Loucy (cell line): Measurements from ENCODE around the gene SCARB1.

ENCODE experiments used
- H2AFZ ChIP-seq: fragments of 200-600 bp; sonication (generic); 2 replicates; pipeline ENCODE4 v1.6.0; 2016; ENCODE audit warnings: antibody characterized with exemption, mild to moderate bottlenecking, low read length, moderate library complexity
- H3F3A ChIP-seq: fragments of 200-600 bp; 2 replicates; pipeline ENCODE4 v1.6.0; 2016; ENCODE audit warnings: antibody characterized with exemption, low read depth, mild to moderate bottlenecking
- H3K27me3 ChIP-seq: fragments of 200-600 bp; sonication (generic); 2 replicates; pipeline ENCODE4 v1.6.1; 2014; ENCODE audit warnings: low read length, mild to moderate bottlenecking; ENCODE audit not compliant: insufficient read depth, poor library complexity, severe bottlenecking
- H3K36me3 ChIP-seq: fragments of 200-600 bp; sonication (generic); 2 replicates; pipeline ENCODE4 v1.6.1; 2016; ENCODE audit warnings: low read length; ENCODE audit not compliant: insufficient read depth
- H3K4me1 ChIP-seq: fragments of 200-600 bp; sonication (generic); 2 replicates; pipeline ENCODE4 v1.5.1; 2014; ENCODE audit warnings: low read length, mild to moderate bottlenecking; ENCODE audit not compliant: insufficient read depth, poor library complexity, severe bottlenecking
- H3K4me2 ChIP-seq: fragments of 200-600 bp; sonication (generic); 2 replicates; pipeline ENCODE4 v1.6.0; 2014; ENCODE audit warnings: antibody characterized with exemption, low read length, low read depth, mild to moderate bottlenecking; ENCODE audit not compliant: poor library complexity, severe bottlenecking
- H3K4me3 ChIP-seq: fragments of 200-600 bp; sonication (generic); 2 replicates; pipeline ENCODE4 v1.5.1; 2014; ENCODE audit warnings: low read length, mild to moderate bottlenecking, mixed read lengths; ENCODE audit not compliant: poor library complexity, severe bottlenecking
- H3K79me2 ChIP-seq: fragments of 200-600 bp; sonication (generic); 2 replicates; pipeline ENCODE4 v1.6.1; 2014; ENCODE audit warnings: low read length; ENCODE audit not compliant: insufficient read depth
- H3K9ac ChIP-seq: fragments of 200-600 bp; sonication (generic); 2 replicates; pipeline ENCODE4 v1.6.0; 2014; ENCODE audit warnings: mild to moderate bottlenecking, low read depth, low read length, moderate library complexity; ENCODE audit not compliant: poor library complexity, severe bottlenecking
- H3K9me2 ChIP-seq: fragments of 200-600 bp; sonication (generic); replicated peaks from 2 replicates; pipeline ENCODE4 v1.6.1; 2016; ENCODE audit warnings: low read depth, low read length, mixed read lengths
- H3K9me3 ChIP-seq: fragments of 200-600 bp; sonication (generic); 2 replicates; pipeline ENCODE4 v1.6.1; 2014; ENCODE audit warnings: mild to moderate bottlenecking, antibody characterized with exemption, low read length, low read depth; ENCODE audit not compliant: insufficient read depth
- H4K20me1 ChIP-seq: fragments of 200-600 bp; sonication (generic); 2 replicates; pipeline ENCODE4 v1.6.0; 2014; ENCODE audit warnings: antibody characterized with exemption, low read length, mild to moderate bottlenecking; ENCODE audit not compliant: insufficient read depth, poor library complexity, severe bottlenecking
- EZH2phosphoT487 ChIP-seq: fragments of 200-600 bp; IDR thresholded peaks from 2 replicates; pipeline ENCODE4 v1.6.1; 2018; ENCODE audit warnings: antibody characterized with exemption, mild to moderate bottlenecking, moderate library complexity, borderline replicate concordance
- TF ChIP-seq, protein P1 (sequence below): fragments of 200-600 bp; sonication (generic); conservative IDR thresholded peaks from 2 replicates; pipeline ENCODE4 v1.5.1; 2014; ENCODE audit warnings: mild to moderate bottlenecking, antibody characterized with exemption, low read length

The SCARB1 gene

DNA sequence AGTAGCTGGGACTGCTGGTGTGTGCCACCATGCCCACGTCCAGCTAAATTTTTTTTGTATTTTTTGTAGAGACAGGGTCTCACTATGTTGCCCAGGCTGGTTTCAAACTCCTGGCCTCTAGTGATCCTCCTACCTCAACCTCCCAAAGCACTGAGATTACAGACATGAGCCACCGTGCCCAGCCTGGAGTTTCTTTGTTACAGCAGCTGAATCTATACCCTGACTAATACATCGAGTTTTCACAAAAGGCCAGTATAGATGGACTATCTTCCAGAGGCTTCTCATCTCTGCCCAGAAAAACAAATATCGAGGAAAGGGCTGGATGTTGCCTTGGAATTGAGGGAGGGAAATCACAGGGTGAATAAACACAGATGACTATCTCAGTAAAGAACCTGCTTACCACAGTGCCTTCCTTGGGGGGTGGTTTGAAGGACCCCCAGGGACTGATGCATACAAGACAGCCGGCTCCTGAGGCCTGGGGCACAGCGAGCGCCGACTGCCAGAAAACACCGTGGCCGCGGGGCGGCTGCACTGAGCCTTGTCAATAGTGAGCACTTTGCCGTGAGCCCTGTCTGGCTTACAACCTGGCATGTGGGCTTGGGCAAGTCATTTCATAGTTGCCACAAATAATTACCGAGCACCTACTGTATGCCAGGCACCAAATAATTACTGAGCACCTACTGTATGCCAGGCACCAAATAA, 111.9 kb downstream of the SCARB1 start:
- H3K9me2 ChIP-seq: no peaks in the 10 kb centered on the region
- H4K20me1 ChIP-seq: no peaks in the 10 kb centered on the region
- TF ChIP-seq, protein P1, sequence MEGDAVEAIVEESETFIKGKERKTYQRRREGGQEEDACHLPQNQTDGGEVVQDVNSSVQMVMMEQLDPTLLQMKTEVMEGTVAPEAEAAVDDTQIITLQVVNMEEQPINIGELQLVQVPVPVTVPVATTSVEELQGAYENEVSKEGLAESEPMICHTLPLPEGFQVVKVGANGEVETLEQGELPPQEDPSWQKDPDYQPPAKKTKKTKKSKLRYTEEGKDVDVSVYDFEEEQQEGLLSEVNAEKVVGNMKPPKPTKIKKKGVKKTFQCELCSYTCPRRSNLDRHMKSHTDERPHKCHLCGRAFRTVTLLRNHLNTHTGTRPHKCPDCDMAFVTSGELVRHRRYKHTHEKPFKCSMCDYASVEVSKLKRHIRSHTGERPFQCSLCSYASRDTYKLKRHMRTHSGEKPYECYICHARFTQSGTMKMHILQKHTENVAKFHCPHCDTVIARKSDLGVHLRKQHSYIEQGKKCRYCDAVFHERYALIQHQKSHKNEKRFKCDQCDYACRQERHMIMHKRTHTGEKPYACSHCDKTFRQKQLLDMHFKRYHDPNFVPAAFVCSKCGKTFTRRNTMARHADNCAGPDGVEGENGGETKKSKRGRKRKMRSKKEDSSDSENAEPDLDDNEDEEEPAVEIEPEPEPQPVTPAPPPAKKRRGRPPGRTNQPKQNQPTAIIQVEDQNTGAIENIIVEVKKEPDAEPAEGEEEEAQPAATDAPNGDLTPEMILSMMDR: no peak
- no peak for TF ChIP-seq EZH2phosphoT487
- no peak overlapping the region for H2AFZ ChIP-seq
- H3K9me3 ChIP-seq: no peaks in the 10 kb centered on the region
- H3F3A ChIP-seq: no peaks in the 10 kb centered on the region
- no peak overlapping the region for H3K4me3 ChIP-seq
- no peaks in the 10 kb centered on the region for H3K36me3 ChIP-seq
- no peak overlapping the region for H3K9ac ChIP-seq
- H3K4me1 ChIP-seq: peaks cover 6% of the 10 kb centered on the region
- H3K79me2 ChIP-seq: no peaks in the 10 kb centered on the region
- H3K4me2 ChIP-seq: no peak overlapping the region
- H3K27me3 ChIP-seq: no peaks in the 10 kb centered on the region

DNA sequence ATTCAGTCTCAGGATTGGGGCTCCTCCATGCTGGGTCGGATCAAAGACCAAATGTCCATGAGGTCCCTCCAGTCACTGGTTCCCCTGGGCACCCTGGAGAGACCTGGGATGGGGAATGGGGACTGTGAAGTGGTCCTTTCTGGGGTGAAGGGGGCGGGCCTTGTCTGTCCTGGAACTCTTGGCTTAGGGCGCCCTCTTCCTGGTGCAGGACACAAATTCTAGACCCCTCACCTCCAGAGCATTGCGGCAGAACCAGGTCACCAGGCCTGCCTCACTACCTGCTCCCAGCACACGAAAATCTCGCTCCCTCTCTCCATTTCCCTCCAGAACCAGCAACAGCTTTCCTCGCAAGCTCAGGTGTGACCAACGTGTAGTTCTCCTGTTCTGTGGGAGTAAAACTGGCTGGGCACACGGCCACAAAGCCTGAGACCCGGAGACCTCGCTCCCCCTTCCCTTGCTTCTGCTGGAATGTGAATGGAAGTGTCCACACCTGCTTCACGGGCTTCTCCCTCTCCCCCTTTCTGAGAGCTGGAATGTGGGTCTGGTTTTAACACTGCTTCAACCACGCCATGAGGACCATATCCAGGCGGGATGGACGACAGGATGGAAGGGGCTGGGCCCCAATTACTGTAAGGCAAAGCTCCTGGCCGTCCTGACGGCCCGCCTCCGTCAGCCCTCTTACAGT, 112.7 kb downstream of the SCARB1 start:
- H2AFZ ChIP-seq: no peak overlapping the region
- H3K9me3 ChIP-seq: no peaks in the 10 kb centered on the region
- H4K20me1 ChIP-seq: no peaks in the 10 kb centered on the region
- no peaks in the 10 kb centered on the region for H3F3A ChIP-seq
- H3K79me2 ChIP-seq: no peaks in the 10 kb centered on the region
- H3K27me3 ChIP-seq: no peaks in the 10 kb centered on the region
- H3K4me3 ChIP-seq: no peak overlapping the region
- TF ChIP-seq, protein P1: peak; percentile 55
- TF ChIP-seq EZH2phosphoT487: no peak
- no peaks in the 10 kb centered on the region for H3K9me2 ChIP-seq
- H3K4me1 ChIP-seq: peaks cover 6% of the 10 kb centered on the region
- H3K36me3 ChIP-seq: no peaks in the 10 kb centered on the region
- no peak overlapping the region for H3K9ac ChIP-seq
- no peak overlapping the region for H3K4me2 ChIP-seq

DNA sequence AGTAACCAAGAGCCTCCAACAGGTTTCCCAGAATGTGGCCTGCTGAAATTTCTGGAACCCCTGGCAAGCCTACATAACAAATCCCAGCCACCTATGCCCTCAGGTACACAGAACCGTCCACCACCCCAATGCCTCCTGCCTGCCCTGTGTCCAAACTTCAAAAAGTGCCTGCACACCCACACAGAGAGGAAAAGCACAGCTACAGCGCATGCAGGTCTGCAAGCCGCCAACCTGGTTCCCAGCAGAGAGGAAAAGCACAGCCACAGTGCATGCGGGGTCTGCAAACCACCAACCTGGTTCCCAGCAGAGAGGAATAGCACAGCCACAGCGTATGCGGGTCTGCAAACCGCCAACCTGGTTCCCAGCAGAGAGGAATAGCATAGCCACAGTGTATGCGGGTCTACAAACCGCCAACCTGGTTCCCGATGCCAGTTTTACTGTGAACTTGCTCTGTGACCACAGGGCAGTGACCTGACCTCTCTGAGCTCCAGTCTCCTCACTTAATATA, 113.5 kb downstream of the SCARB1 start:
- H4K20me1 ChIP-seq: no peaks in the 10 kb centered on the region
- no peaks in the 10 kb centered on the region for H3K9me3 ChIP-seq
- no peak overlapping the region for H3K4me2 ChIP-seq
- no peak overlapping the region for H3K4me3 ChIP-seq
- peaks cover 6% of the 10 kb centered on the region for H3K4me1 ChIP-seq
- H3K36me3 ChIP-seq: no peaks in the 10 kb centered on the region
- no peak overlapping the region for H3K9ac ChIP-seq
- no peak overlapping the region for H2AFZ ChIP-seq
- H3F3A ChIP-seq: no peaks in the 10 kb centered on the region
- no peaks in the 10 kb centered on the region for H3K79me2 ChIP-seq
- TF ChIP-seq, protein P1: no peak
- no peak for TF ChIP-seq EZH2phosphoT487
- no peaks in the 10 kb centered on the region for H3K9me2 ChIP-seq
- H3K27me3 ChIP-seq: no peaks in the 10 kb centered on the region
